Inferior parietal cortex (tissue), 1 donor: ENCODE data around the gene ADH7.
A peak's percentile ranks its signal among the peaks of the same experiment; 100 is the strongest.
"Not testable (repeated sequence)": the region's sequence is repeated elsewhere in the genome, so short reads cannot be mapped to it uniquely, and the experiment has no call there.

Experiments used
- DNase-seq: peaks from one replicate; pipeline ENCODE4 v3.0.0-alpha.2; 2016; ENCODE audit errors: extremely low spot score

The ADH7 gene

DNA sequence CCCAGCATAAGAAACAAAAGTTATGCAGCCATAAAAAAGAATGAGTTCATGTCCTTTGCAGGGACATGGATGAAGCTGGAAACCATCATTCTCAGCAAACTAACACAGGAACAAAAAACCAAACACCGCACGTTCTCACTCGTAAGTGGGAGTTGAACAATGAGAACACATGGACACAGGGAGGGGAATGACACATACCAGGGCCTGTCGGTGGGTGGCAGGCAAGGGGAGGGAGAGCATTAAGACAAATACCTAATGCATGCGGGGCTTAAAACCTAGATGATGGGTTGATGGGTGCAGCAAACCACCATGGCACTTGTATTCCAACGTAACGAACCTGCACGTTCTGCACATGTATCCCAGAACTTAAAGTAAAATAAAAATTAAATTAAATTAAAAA, 19.4 kb downstream of the ADH7 start:
- DNase-seq = not testable (repeated sequence)

DNA sequence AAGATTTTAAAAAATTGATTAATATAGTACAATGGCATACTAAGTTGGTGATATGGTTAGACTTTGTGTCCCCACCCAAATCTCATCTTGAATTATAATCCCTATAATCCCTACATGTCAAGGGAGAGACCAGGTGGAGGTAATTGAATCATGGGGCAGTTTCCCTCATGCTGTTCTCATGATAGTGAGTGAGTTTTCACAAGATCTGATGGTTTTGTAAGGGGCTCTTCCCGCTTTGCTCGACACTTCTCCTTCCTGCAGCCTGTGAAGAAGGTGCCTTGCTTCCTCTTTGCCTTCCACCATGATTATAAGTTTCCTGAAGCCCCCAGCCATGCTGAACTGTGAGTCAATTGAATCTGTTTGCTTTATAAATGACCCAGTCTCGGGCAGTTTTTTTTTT, 20.2 kb downstream of the ADH7 start:
- not testable (repeated sequence) for DNase-seq

DNA sequence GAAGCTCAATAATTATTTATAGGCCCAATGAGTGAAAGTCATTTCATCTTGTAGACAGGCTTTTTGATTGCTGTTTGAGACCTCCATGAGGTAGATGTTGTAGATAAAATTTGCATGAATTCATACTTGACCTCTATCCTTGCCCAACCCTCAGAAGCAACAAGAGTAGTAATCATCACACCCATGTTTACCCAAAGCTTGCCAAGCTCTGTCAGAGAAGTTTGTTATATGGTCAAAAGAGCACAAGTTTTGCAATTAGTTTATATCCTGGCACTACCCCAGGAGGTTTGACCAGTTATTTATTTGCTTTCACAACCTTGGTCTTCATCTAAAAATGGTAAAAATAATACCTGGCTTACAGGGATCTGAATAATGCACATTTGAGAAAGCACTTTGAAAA, 20.7 kb downstream of the ADH7 start:
- DNase-seq = no peak

DNA sequence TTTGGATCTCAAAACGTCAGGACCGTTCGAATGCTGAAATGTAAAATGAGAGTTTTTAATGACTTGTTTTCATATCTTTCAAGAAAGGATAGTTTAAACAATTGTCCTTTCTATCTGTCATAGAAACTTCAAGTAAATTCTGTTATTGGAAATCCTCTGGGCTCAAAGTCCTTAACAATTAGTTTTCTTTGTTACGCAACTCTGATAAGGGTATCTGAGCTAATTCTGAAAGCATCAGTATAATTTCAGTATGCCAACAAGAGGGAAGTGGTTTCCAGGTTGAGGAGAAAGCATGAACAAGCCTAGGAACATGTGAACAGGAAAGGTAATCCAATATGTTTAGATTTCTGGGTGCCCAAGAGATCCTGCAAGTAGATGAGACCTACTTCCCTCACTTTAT, 22.0 kb downstream of the ADH7 start:
- DNase-seq = no peak

DNA sequence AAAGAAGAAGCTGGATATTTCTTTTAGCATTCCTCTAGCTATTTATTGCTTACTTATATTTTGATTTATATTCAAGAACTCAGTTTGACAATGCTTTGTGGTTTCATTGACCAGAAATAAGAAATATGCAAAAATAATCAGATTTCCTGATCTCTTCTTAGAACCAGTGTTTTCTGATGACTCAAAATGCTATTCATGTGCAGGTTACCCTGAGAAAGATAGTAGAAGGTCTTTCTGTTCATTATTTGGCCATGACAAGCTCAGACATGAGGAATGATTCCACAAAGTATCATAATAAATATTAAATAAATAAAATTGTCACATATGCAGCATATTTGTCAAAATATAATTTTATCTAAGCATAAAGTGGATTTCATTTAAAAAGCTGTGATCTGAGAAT, 24.1 kb downstream of the ADH7 start:
- no peak for DNase-seq

DNA sequence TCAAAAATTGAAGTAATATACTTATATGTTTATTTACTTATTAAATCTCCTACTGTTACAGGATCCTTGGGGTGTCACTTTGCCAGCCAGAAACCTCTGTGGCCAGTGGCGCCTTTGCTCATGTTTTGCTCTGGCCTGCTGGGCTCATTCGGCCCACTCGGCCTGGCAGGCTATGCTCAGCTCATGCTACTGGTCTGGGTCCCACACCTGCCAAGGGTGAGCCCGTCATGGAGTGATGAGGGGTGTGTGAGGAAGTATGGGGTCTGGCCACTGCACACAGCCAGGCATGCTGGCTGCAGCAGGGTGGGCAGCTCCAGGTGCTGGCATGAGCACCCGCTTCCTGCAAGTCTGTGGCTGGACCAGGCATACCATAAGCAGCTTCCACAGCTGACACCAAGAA, 25.1 kb downstream of the ADH7 start:
- no peak for DNase-seq

DNA sequence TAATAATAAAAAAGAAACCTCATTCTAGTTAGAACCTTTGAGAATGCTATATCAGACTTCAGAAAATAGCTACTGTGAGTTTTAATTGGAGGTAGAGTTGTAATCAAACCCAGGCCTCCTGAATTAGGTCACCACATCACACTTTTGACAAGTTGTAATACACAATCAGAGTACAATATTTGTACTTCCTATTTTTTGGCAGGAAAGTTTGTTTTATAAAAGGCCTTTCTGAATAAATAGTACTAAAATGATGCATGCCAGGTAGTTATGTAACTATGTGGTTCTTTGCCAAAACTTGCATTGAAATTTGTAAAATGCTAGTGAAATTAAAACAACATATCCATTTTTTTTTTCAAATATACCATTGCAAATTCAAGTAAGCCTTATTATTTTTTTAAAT, 26.8 kb downstream of the ADH7 start:
- no peak for DNase-seq

DNA sequence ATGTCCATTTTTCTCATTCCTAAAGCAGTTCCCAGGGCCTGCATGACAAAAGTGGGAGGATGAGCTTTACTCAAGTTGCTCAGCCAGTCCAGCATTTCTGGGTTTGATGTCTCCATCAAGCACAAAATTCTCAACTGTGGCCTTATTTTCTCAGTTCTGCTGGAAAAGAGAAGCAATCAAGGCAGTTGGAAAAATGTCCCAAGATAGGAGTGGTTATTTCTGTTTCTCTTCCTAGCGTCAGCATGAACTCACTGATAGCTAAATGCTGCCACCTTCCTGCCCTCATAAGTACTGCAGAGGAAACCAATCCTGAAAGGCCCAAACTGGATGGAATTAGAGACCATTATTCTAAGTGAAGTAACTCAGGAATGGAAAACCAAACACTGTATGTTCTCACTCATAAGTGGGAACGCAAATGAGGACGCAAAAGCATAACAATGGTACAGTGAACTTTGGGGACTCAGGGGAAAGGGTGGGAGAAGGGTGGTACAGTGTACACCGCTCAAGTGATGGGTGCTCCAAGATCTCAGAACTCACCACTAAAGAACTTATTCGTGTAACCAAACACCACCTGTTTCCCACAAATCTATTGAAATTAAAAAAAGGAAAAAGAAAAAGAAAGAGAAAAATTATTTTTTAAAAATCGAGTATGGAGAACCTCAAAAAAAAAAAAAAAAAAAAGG, 29.6 kb downstream of the ADH7 start:
- peak; percentile 87 for DNase-seq

DNA sequence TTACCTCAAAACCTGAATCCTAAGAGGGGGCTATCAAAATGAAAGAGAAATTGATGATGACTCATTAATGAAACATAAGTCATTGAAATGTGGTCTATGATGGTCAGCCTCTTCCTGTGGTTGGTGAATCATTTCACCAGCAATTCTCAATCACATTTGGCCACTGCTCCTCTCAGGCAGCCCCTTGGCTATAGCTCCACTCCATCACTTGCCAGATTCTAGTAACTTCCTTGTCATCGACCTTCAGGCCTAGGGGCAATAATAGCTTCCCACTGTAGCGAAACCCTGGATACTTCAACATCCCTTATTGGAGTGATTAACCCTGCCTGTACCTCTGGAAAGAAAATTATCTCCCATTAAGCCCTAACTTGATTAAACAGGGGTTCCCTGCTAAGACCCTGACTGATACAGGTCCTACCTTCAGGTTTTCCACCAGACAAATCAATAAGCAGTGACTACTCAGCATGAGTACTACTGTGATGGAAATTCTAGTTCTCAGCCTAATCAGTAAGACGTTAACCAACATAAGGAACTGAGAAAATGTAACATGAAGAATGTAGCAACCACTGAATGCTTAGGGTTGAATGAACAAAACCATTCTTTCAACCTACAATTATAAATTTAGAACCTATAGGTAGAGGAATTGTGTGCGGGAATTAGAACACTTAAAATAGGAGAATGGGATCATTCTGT, 30.4 kb downstream of the ADH7 start:
- no peak for DNase-seq

DNA sequence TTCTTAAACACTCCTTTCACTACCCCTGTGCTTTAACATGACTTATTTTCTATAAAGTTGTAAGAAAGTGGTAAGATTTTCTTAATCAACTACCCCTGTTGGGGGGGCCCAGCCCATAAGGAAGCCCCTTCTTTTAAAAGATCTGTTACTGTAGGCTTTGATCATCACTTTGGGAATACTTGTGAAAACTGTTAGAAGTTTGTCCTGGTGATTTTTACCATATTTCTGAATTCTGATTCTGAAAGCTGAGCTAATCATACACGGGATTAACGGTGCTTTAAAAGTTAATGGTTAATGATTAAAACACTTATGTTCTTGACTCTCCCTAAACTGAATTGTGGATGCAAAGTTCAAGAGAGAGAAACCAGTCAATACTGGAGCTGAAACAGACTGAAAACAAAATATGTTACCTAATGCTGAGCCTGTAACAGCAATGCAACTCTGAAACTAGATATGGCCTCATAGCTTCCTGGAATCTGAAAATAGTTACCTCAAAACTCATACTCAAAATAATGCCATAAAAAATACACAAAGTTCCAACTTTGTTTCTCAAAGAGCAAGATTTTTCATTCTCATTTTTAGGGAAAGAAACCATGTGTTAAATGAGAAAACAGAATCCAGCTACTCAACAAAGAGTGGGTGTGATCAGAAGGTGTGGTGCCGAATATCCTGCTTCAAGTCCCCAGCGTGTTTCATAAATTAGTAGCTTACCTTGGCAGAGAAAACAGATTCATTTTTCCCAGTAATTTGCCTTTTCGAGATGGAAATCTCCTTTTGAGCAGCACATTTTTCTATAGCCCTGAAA, 31.6 kb downstream of the ADH7 start:
- DNase-seq = no peak

DNA sequence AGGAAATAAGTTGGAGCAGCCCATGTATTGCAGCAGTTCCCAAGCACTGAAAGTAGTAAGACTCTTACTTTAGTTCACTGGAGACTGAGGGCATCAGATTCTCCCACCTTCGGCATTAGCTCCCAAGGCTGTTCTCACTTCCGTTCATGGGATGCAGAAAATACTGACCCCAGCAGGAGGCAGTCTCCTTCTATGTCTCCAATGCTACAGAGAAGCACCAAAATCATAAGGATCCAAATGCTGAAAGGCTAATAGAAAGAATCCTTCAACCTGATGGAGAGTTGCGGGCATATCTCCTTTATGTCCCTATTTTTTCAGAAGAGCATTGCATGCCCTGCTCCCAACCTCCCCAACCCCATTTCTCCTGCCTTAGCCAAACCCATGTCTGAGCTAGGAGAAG, 32.4 kb downstream of the ADH7 start:
- DNase-seq = no peak

DNA sequence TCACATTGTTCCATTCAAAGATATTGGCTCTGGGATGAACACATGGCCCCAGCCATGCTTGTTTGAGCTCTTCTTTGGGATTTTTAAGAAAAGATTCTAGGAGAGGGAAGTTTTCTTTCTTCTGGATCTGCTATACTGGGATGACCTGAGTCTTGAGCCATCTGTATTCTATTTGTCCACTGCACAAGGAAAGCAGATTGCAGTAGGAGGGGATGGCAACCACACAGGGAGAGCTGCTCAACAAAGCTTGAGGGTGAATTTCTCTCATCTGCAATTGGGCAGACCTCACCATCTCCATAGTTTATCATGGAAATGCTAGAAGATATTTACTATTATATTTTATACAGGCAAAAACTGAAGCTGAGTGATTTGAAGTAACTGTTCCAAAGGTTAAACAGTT, 34.3 kb downstream of the ADH7 start:
- no peak for DNase-seq

DNA sequence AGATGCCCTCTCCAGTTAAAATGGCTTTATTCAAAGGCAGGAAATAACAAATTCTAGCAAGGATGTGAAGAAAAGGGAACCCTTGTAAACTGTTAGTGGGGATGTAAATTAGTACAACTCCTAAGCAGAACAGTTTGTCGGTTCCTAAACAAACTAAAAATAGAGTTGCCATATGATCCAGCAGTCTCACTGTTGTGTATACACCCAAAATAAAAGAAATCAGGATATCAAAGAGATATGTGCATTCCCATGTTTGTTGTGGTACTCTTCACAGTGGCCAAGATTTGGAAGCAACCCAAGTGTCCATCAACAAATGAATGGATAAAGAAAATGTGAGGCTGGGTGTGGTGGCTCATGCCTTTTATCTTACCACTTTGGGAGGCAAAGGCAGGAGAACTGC, 36.1 kb downstream of the ADH7 start:
- no peak for DNase-seq

DNA sequence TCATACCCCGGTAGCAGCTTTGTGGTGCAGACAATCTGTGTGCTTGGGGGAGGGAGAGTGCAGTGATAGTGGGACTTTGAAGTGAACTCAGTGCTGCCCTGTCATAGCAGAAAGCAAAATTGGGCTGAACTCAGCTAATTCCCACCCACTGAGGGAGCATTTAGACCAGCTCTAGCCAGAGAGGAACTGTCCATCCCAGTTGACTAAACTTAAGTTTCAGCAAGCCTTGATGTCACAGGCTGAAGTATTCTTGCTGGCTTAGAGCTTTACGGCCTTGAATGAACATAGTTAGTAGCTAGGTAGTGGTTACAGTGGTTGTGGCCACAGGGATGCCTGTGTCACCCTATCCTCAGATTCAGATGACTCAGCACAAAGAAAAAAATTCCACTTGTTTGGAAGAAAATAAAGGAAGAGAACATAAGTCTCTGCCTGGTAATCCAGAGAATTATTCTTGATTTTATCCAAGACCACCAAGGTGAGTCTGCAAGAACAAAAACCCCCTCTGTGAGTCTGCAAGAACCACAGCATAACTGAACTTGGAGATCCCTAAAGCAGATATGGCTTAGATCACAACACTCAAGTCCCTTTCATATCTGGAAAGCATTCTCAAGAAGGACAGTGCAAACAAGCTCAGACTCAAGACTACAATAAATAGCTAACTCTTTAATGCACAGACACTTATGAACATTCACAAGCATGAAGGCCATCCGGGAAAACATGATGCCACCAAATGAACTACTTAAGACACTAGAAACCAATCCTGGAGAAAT, 39.4 kb downstream of the ADH7 start:
- DNase-seq = no peak

DNA sequence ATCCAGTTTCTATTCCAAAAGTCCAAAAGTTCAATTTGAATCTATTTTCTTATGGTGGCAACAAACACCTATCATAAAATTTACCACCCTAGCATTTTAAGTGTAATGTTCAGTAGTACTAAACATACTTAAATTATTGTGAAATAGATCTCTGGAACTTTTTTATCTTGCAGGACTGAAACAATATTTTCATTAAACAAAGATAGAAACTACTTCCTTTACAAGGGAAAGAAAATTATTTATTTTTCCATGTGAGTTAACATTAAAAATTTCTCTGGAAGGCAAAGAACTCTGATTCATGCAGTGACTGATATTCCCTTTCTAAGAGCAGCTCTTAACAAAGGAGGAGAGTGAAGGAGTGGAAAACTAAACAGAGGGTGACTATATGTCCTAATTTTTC, 40.2 kb downstream of the ADH7 start:
- DNase-seq = no peak

DNA sequence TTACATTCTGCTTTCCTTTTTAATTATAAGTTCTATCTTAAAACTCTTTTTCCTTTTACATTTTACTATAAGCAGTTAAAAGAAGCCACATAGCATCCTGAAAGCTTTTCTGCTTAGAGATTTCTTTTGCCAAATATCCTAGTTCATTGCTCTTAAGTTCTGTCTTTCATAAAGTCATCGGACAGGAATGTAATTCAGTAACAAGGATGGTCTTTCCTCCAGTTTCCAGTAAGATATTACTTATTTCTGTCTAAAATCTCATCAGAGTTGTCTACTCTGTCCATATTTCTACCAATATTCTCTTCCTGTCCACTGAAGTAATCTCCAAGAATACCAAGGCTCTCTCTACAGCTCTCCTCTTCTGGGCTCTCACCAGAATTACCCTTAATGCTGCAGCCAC, 45.1 kb downstream of the ADH7 start:
- no peak for DNase-seq

DNA sequence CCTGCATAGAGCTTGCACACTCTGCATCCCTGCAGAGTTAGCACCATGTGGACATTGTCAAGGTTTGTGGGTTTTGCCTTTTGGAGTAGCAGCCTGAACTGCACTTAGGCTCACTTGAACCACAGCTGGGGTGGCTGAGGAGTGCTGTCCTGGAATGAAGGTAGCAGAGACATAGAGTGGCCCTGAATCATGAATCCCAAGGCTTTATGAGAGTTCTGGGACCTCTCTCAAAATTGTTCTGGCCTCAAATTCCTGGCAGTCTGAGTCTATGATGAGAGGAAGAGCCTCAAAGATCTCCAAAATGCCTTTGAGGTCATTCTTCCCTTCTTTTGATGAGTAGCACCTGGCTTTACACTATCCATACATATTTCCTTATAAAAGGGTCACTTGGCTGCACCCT, 45.5 kb downstream of the ADH7 start:
- no peak for DNase-seq

DNA sequence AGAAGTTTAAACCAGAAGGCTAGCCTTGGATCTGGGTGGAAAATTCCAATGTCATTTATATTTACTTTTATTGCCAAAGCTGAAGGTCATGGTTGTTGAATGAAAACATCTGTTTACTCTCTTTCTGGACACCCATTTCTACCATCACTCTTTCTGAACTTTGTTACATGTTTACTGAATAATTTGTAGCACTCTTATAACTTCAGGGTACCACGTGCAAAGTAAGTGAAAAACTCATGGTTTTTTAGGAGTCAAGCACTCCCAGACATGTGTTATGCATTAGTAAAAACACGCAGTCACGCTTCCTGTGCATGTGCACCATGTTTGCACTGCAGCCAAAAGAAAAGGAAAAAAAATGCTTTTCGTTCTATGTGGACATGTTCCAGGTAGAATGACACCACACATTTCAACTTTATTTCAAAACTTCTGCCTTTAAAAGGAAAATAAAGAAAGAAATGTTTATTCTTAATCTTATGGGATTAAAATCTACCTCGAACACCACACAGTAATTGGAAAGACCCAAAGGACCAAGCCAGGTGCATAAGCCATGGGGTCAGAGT, 51.2 kb downstream of the ADH7 start:
- no peak for DNase-seq

DNA sequence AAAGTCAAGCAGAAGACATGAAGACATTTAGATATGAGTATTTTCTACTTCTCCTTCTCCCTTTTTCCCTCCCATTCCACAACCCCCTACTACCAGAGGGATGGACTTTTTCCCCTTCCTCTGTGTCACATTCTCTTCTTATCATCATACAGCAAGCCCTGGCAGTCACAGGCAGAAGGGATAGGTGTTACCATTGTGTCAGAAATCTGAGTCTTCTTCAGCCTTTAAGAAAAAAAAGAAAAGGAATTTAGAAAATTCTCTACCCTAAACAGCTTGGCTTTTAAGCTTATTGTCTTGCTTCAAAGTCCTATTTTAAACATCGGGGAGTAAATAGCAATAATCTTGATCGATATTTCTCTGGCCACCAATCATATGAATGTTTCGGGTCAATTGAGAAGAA, 51.7 kb downstream of the ADH7 start:
- no peak for DNase-seq

DNA sequence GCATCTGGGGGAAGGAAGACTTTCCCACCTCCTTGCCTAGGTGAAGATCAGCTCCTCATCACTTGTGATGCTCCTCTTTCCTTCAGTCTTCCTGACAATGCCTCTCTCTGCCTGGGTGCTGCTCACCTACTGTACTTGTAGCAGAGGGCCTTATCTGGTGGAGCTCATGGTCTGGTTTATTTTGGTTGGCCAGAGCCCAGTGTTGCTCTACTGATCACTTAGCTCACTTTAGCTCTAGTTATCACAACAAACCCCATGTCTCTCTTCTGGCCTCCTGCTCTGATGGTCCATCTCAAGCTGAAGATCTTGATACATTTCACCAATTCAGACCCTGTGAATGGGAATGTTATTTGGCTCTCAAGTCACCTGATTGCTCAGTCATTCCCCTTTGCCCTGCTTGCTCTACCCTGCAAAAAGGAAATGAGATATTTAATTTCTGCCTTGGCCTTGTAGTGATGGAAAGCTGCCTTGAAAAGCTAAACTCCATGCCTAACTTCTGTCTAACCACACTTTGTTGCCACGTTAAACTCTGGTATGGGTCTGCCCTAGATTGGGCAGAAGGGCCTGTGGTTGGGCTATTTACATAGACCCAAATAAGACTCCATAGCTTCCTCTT, 52.3 kb downstream of the ADH7 start:
- no peak for DNase-seq

DNA sequence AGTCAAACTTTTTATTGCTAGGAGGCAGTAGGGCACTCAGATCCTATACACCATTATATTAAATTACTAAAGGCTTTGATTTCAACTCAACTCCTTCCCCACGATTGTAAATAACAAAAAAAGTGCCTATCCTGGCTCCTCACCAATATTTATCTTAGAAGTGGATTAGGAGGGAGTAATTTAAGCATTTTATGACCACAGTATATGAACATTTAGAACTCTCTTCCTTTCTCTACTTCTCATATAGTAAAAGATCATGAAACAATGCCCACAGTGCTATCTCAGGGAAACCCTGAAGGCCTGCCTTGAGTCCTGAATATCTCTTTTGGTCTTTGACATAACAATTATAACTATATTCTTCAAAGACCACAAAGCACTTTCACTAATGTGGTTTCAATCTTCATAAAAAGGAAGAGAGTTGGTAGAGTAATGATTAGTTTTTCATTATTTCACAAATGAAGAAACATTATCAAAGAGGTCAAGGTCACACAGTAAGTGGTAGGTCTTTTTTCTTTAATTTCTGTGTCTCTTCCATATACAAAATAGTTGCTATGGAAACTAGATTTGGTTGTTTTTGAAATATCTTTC, 53.5 kb downstream of the ADH7 start:
- DNase-seq = no peak
